ENCODE results near the gene TPP1. TPM values are rescaled to one million over a fixed set of nuclear protein-coding genes. Genes with fewer than 3 reads are reported as not detected.
A peak's percentile ranks its signal among the peaks of the same experiment; 100 is the strongest.

Gene TPP1
- total RNA-seq, 1 donor from 2014 or later = 133 TPM

DNA sequence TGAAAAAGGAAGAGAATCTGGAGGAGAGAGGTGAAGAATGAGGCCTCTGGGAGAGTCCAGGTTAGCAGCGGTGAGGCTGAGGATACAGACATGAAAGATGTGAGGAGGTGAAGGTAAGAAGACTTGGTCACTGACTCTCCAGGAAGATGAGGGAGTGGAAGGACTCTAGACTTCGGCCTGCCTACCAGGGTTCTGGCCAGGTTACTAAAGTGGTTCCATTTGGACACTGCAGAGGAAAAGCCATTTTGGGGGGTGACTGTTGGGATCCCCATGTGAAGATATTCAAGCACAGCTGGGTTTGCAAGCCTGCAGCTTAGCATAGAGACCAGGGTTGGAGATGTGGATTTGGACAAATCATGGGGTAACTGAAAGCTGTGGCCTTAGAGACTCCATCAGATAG, 28.6 kb upstream of the TPP1 start:
- no peak for DNase-seq (ENCODE audit: low spot score)

DNA sequence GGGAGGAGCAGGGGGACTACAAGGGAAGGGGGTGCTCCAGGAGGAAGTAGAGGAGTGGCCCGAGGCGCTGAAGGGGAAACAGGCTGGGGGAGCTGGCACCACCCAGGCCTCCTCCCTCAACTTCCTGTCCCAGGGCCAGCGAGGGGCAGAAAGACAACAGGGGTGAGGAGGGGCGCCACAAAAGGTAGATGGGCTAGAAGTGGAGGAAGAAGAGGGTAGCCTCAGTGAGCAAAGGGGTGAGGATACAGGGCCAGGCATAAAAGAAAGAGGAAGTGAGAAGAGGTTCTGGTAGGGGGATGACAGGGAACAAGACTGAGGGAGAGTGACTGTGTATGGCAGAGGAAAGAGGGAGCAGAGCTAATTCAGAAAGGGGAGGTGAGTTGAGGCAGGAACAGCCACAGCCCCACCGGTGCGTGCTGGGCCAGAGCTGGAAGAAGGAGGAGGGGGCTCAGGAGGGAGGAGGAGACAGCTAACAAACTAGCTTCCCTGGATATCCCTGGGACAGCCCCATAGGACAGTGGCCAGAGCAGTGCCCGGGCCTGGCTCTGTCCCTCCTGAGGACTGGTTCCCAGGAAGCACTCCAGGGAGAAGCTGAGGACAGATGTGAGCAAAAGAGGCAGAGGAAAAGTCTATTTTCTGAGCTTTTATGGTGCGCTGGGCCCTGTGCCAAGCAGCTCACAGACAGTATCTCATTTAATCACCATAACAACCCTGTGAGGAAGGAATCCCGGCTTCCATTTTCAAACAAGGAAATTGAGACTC, 27.9 kb upstream of the TPP1 start:
- no peak for DNase-seq (ENCODE audit: low spot score)

DNA sequence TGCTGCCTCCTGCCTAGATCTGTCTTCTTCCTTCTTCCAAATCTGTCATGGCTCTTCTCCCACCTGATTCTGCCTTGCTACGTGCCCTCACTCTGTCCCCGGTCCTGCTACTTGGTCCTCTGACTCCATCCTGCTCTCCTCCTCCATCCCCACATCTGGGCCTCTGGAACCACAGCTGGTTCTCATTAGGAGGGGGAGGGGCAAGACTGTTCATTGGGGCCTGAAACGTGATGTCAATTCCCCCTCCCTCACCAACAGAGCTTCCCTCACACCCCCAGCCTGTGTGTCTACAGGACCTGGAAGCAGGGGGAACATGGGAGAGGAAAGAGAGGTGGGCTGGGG, 27.3 kb upstream of the TPP1 start:
- DNase-seq (ENCODE audit: low spot score) = no peak

DNA sequence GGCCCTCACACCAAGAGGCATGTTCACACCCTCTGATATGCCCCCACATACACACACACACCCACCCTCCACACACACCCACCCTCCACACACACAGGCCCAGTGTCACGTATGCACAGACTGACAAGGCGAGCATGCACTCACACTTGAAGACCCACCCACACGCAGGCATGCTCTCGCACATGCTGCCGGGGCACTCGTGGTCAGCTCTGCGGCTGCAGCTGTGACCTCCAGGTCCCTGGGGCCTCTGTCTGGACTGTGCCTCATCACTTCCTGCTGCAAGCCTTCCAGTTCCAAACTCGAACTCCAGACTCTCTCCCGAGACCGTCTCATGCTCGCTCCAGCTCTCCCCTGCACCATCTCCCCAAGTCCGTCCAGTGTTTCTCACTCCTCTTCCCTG, 26.8 kb upstream of the TPP1 start:
- DNase-seq (ENCODE audit: low spot score) = no peak

DNA sequence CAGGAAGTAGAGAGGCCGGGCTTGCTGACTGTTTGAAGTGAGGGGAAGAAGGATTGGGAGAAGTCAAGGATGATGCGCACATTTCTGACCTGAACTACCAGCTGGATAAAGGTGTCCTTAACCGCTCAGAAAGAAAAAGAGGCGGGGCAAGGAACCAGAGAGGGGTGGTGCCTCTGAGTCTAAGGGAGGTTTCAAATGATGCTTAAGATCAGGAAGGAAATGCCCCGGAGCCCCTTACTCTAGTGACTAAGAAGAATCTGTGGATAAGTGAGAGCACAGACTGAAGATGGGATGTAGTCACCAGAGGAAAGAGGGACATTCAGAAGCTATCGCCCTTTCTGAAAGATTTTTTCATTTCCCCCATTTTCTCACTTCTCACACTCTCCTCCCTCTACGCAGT, 23.7 kb upstream of the TPP1 start:
- DNase-seq (ENCODE audit: low spot score) = no peak

DNA sequence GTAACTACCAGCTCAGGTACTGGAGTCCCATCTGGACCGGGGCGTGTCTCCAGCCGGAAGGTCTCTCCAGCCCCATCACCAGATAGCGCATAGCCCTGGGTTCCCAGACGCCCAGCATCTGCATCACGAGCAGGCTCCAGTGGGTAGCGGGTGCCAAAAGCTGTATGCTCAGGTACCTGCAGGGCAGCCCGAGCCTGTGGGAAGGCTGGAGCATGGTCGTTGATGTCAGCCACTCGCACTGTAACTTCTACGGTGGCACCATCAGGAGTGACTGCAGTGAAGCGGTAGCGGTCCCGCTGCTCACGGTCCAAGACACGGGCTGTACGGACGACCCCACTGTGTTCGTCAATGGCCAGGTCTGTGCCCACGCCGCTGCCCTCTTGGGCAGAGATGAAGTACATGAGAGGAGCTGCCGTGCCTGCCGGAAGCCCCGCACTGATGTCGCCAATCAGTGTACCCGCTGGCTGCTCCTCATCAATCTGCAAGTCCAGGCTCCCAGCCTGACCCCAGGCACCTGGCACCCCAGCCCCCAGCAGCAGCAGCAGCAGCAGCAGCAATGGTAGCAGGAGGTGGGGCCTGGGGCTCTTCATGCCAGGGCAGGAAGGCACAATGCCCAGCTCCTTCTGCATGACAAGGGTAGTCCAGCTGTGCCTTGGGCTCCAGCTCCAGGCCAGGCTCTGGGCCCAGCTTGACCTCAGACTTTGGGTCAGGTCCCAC, 21.9 kb upstream of the TPP1 start:
- no peak for DNase-seq (ENCODE audit: low spot score)

DNA sequence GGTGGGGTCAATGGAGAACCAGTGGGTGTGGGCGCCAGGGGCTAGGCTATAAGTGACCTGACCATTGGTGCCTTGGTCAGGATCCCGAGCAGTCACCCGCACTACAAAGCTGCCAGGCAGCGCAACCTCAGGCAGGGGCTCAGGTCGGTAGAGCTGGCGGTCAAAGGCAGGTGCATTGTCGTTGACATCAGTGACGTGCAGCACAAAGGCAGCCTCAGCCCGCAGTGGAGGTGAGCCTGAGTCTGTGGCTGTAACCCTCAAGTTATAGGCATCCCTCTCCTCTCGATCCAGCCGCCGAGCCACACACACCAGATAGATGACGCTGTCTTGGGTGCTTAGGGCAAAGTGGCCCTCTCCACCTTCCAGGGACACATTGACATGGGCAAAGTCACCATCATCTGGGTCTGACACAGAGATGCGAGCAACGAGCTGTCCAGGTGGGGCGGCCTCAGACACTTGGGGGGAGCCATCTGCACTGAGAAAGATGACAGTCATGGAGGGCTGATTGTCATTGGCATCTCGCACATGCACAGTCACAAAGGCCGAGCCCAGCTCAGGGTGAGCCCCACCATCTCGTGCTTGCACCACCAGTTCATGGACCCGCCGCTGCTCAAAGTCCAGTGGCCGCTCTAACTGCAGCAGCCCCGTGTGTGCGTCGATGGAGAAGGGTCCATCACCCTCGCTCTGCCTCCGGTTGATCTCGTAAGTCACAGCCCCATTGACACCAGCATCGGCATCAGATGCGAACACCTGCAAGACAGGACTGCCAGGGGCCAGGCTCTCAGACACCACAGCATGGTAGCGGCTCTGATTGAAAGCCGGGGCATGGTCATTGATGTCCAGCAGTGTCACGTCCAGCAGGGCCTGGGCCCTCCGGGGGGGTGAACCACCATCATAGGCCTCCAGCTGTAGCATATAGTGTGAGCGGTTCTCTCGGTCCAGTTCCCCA, 21.1 kb upstream of the TPP1 start:
- peak; percentile 82 for DNase-seq (ENCODE audit: low spot score)

DNA sequence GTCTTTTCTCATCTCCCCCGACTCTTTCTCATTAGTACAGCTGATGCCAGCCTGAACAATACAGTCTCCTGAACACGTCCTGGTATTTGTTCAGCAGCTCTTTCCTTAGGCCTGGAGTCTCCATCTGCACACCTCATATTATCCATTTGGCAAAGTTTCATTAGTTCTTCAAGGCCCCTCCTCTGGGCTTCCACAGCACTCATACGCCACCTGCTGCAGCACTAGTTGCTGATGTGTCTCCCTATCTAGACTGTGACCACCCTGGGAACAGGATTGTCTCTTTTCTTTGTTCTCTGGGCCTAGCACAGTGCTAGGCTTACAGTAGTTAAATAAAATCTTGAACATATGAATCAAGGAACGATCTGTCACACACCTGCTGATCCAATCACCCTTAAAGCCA, 19.2 kb upstream of the TPP1 start:
- DNase-seq (ENCODE audit: low spot score) = no peak

DNA sequence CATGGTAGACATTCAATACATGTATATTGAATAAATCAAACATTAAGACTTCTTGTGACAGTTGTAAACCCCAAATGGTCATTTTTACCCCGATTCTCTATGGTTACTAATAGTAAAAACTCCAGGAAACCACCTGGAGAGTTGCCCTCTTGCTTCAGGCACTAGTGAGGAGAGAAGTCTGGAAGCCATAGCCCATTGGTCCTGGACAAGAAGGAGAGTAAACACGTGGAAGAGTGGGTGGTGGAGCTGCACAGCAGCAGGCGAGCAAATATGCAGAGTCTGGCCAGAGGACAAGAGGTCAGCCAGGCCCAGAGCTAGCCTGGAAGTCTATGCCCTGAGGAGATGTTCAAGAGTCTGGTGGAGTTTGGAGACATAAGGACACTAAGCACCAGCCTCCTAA, 18.6 kb upstream of the TPP1 start:
- no peak for DNase-seq (ENCODE audit: low spot score)

DNA sequence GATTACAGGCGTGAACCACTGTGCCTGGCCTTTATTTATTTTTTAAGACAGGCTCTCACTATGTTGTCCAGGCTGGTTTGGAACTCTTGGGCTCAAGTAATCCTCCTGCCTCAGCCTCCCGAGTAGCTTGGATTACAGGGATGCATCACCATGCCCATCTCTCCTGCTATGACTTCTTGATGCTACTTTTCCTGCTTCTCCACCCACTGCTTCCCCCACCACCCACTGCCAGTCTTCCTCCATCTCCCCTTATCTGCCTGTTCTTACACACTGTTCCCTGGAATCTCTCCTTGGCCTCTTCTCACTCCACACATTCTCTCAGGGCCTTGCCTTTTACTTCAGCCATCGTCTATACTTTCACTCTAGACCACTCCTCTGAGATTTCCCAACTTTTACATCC, 17.3 kb upstream of the TPP1 start:
- DNase-seq (ENCODE audit: low spot score) = no peak

DNA sequence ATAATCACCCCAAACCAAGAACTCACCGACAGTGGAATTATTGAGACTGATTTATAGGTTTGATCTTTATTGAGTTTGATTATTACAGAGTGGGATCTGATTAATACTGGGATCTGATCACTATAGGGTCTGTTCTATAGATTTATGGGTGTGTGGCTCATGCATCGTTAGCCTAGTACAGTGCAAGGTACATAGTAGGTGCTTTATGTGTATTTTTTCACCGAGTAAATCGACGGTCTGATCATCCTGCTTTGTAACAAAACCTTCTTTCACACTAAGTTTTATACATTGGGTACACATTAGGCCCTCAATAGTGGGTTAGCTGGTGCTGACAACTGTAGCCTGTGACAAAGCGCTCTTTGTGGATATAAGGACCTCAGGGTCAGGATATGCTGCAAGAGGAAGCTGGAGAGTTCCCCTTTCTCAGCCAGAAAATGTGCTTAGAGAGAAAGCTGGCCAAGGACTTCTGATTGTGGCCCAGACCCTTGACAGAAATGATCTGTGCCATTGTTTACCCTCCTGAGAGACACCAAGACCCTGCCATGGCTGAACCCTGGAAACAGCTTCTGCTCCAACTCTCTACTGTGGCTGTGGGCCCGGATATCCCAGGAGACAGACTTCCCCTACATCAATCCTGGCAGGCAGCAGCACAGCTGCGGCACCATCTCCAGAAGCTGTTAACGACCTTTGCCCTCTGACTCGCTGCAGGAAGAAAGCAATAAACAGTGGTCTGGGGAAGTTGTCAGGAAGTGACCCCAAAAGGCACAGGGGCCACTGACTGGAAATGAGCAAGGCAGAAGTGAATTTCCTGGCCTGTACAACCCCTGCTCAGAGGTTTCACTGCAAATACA, 16.1 kb upstream of the TPP1 start:
- no peak for DNase-seq (ENCODE audit: low spot score)

DNA sequence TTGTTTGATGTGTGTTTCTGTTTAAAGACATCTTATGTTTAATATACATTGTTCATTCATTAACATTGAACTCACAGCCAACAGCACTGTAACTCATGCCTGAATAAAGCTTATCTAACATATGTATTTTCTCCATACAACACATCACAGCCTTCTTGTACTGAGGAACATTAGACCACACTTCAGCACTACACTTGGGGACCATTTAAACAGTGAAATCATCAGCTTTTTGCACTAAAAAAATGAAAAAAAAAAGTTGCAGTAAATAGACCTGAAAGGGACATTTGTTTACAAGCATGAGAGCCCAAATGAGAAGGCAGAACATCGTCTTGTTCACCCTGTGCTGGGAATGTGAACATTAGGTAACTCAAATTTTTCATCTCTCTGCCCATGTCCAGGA, 15.3 kb upstream of the TPP1 start:
- DNase-seq (ENCODE audit: low spot score) = no peak

DNA sequence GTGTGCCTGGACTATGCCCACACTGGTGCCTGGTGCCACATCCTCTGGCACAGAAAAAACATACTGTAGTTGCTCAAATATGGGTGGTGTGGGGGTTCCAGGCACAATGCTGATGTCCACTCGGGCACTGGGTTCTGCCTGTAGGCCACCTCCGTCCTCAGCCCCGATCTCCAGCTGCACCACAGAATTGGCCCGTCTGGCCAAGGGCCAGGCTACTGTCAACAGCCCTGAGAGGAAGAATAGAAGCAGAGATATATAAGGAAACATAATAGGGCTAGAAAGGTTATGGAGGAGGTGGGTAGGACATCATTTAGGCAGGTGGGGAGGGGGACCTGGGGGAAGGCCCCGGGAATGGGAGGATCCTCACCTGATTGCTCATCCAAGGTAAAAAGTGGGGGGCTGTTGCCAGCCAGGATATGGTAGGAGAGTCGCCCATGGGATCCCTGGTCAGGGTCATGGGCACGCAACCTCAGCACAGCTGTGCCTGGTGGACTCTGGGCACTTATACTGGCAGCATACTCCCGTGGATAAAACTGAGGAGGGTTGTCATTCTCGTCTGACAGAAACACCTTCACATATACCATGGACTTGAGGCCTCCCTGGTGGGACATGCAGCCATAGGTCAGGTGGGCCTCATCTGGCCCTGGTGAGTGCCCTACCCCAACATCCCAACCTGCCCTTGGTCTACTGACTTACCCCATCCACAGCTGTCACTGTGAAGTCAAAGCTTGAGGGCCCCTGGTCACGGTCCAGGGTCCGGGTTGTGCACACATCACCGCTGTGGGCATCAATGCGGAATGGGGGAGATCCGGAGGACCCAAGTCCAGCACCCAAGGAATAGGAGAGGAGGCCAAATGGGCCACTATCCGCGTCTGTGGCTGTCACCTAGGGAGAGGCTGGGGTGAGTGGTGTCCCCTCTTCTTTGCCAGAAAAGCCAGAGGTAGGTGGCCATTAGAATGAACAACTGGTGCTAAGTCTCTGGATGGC, 14.5 kb upstream of the TPP1 start:
- DNase-seq (ENCODE audit: low spot score) = no peak

DNA sequence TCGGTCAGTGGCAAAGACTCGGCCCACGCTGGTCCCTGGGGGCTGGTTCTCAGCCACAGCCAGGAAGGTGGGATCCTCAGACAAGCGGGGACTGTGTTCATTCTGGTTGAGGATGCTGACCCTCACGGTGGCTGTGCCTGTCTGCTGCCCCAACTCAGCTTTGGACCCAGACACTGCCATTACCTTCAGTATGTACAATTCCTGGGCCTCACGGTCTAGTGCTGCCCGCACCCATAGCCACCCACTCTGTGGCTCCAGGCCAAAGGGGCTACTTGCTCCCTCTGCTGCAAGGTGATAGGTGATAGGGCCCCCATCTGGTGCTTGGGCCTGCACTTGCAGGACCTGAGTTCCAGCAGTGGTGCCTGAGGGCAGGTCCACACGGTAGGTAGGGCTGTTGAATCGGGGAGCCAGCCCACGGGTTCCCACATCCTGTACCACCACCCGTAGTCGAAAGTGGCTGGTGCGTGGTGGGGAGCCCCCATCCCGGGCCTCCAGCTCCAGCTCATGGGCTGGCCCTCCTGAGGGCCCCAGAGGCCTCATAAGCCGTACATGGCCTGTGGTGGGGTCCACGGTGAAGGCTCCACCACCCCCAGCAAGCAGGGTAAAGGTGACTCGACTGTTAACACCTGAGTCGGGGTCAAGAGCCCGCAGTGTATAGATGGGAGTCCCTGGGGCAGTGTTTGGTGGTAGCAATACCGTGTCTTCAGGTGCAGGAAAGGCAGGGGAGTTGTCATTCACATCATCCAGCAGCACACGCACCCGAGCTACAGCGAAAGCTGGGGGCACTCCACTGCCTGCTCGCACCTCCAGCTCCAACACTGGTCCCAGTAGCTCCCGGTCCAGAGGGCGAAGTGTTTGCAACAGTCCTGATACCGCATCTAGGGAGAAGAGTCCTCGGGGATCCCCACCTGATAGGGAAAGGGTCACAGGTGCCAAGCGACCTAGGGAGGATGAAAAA, 13.2 kb upstream of the TPP1 start:
- no peak for DNase-seq (ENCODE audit: low spot score)

DNA sequence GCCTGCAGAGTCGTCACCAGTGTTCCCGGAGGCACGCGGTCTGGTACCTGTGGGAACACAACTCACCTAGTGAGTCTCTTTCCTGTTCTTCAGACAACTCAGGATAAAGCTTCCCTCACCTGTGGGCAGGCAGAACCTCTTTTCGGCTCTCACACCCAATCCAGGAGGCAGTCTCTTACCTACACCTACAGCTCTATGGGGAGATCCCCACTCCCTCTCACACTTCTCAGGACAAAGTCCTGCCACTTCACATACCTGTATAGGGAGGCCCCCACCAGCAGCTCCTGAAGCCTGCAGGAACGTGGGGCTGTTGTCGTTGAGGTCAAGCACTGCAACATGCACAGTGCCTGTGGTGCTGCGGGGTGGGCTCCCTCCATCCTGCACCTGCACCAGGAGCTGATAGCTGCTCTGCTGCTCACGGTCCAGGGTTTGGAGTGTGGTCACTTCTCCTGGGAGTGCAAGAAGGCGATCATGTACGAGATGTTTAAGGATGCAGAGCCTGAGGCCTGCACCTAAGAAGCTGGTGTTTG, 12.2 kb upstream of the TPP1 start:
- no peak for DNase-seq (ENCODE audit: low spot score)

DNA sequence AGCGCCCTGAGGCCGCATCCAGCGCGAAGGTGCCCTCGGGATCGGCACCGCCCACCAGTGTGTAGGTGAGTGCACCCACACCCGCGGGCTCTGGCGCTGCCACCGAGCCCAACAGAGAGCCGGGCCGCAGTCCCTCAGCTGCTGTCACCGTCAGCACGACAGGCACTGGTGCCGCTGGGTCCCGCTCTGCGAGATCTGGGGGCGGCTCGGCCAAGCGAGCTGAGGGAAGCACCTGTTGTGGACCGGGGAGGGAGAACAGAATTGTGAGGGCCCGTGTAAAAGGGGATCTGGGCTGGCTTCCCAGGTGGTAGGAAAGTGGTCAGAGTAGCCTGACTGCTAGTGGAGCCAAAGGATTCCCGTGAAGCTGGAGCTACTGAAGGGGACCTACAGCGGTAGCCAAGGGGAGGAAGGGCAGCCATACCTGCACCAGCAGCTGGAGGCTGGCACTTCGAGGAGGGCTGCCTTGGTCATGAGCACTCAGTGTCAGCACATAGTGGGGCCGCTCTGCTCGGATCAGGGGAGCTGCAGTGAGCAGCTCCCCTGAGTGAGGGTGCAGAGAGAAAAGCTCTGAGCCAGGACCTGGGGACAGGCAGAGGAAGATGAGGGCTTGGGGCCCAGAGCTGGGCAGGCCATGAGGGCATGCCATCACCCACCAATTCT, 11.5 kb upstream of the TPP1 start:
- no peak for DNase-seq (ENCODE audit: low spot score)

DNA sequence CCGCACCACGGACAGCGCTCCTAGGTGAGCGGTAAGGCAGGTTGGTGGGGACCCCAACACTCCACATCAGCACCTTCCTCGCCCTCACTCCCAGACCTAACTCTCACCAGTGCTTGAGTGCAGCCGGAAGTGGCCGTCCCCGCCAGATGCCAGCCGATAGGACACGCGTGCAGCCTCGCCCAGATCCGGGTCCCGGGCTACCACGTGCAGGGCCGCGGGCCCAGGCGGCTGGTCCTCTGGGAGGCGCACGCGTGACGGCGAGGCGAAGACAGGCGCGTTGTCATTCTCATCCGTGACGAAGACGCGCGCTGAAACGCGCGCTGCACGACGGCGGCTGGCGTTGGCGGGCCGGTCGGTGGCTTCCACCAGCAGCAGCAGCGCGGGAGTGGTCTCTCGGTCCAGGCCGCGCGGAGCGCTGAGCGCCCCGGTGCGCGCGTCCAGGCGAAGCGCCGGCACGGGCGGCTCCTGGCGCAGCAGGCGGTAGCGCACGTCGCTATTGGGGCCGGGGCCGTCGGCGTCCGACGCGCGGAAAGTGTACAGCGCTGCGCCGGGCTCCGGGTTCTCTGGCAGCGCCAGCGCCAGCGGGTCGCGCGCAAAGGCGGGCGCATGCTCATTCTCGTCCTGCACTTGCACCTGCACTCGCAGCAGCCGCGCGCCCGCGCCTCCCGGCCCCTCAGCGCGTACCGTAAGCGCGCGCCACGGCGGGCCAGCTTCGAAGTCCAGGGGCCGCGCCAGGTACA, 10.8 kb upstream of the TPP1 start:
- no peak for DNase-seq (ENCODE audit: low spot score)

All from mesenteric fat pad (tissue), 1 donor.